GM19328 (cell line): ENCODE data around the gene PIM3.
"Not testable (repeated sequence)": the region's sequence is repeated elsewhere in the genome, so short reads cannot be mapped to it uniquely, and the experiment has no call there.

Experiments used
- ATAC-seq: cut with Tn5 transposase; IDR thresholded peaks from one replicate; pipeline ENCODE4 v1.9.1; 2021; ENCODE audit warnings: mild to moderate bottlenecking, moderate library complexity; ENCODE audit not compliant: unreplicated experiment

PIM3 gene

GRCh38 chr22:49942565-49943404 lies 17.8 kb upstream of the PIM3 start:
- ATAC-seq = no peak

DNA sequence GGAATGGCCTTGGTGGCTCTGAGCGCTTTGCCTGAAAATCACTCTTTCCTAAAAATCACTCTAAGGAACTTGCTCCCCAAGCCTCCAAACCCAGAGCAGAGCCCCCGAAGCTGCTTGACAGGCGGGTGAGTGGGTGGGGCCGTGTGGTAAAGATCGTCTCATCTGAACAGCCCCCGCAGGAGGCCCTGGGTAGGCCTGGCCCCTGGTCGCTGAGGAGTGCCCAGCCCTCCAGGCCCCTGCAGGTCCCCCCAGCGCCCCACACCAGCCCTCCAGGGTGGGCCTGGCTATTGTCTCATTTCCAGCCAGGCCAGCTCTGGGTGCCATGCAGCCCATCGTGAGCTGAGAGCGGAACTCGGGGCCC lies 17.2 kb upstream of the PIM3 start:
- ATAC-seq = no peak

GRCh38 chr22:49943771-49944398 lies 16.7 kb upstream of the PIM3 start:
- ATAC-seq = no peak

DNA sequence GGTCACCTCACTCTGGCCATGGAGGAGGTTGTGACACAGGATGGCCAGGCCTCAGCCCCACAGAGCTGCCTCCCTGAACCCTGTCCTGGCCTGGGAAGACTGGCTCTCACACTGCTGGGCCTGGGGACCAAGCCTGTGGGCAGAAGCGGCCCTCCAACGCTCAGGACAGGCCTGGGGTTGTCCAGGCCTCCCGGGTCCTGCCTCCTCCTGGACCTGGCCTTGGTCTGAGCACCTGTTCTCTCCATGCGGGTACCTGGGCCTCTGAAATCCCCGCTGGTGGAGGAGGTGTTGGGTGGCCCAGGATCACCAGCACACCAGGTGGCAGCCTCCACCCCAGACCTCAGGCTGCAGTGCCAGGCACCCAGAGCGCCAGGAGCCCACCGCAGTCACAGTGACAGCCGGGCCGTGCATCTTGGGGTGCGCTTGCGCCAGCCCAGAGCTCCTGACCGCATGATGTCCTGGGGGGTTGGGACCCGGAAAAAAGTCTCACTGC lies 16.1 kb upstream of the PIM3 start:
- no peak for ATAC-seq

- ATAC-seq = not testable (repeated sequence)
These were observed 15.4 kb upstream of the PIM3 start for GRCh38 chr22:49945042-49945794.

DNA sequence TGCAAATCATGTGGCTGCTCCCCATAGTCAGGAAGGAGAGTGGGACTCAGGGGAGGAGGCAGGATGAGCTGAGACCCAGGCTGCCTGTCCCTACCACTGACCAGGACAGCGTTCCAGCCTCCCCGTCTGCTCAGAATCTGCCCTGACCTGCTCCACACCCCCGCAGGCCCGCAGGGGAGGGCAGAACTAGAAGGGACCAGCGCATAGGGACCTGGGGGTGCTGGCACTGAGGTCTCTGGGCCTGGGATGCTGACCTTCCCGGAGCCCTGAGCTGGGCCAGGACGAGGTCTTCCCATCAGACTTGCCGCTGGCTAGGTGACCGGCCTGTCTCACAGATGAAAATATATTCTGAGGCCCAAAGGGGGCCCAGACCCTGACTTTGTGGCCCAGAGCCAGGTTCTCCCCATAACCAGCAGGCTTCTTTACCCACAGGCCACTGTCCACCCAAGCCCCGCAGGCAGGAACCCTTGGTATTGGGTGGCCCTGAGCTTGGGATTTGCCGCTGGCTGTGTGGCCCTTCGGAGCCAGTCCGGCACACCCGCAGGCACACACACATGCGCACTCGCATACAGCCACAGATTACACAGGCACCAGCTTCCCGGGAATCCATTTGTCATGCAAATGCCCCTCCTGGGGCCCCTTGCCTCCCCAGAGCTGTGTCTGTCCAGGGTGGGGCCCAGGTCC lies 13.8 kb upstream of the PIM3 start:
- no peak for ATAC-seq

DNA sequence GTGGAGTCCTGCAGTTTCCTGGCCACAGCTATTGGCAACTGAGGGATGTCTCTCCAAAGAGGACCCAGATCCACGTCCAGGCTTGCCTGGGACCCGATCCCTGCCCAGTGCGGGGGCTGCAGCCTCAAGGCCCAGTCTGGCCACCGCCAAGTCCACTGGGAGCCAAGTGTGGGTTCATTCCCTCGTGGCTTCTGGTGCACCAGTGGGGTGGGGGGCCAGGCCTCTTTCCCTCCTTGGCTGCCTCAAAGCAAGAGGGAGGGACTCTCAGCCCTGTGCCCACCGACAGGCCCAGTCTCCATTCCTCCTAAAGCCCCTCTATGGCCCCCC lies 13.3 kb upstream of the PIM3 start:
- no peak for ATAC-seq

- no peak for ATAC-seq
These were observed 12.2 kb upstream of the PIM3 start for GRCh38 chr22:49948116-49948957.

GRCh38 chr22:49948958-49949913 lies 11.3 kb upstream of the PIM3 start:
- ATAC-seq = no peak

GRCh38 chr22:49949914-49950292 lies 10.7 kb upstream of the PIM3 start:
- no peak for ATAC-seq

DNA sequence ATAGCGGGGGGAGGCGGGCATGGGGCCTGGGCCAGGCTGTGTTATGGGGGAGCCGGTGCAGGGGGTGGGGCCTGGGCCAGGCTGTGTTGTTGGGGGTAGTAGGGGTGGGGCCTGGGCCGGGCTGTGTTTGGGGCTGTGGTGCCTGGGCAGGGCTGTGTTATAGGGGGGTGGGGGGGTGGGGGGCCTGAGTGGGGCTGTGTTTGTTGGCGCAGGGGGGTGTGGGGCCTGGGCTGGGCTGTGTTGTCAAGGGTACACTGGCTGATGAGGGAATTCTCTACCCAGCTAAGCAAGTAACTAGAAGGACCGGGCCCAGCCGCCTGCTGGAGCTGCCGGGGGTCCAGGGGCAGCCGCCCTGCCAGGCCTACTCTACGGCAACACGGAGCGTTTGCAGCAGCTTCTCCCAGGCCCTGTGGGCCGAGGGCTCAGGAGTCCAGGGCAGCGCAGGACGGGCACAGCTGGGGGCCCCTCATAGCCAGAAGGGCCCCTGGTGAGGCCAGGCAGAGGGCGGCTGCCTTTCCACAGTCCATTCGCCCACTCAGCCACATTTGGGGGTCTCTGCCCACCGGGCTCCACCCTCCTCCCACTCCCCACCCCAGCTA lies 10.1 kb upstream of the PIM3 start:
- no peak for ATAC-seq

- no peak for ATAC-seq
These were observed 9.4 kb upstream of the PIM3 start for GRCh38 chr22:49951000-49951677.

DNA sequence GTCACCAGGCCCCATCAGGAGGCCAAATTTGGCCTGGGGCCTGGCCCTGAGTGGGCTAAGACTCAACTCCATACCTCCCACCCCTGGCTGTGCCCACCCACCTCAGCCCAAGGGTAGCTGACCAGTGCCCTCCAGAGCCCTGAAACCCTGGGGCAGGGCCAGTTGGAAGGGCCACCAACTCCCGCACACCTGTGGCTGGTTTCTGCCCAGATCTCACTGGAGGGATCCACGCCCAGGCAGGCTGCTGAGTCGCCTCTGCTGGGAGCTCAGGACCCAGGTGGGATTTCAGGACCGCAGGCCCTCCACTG lies 8.9 kb upstream of the PIM3 start:
- ATAC-seq = no peak

DNA sequence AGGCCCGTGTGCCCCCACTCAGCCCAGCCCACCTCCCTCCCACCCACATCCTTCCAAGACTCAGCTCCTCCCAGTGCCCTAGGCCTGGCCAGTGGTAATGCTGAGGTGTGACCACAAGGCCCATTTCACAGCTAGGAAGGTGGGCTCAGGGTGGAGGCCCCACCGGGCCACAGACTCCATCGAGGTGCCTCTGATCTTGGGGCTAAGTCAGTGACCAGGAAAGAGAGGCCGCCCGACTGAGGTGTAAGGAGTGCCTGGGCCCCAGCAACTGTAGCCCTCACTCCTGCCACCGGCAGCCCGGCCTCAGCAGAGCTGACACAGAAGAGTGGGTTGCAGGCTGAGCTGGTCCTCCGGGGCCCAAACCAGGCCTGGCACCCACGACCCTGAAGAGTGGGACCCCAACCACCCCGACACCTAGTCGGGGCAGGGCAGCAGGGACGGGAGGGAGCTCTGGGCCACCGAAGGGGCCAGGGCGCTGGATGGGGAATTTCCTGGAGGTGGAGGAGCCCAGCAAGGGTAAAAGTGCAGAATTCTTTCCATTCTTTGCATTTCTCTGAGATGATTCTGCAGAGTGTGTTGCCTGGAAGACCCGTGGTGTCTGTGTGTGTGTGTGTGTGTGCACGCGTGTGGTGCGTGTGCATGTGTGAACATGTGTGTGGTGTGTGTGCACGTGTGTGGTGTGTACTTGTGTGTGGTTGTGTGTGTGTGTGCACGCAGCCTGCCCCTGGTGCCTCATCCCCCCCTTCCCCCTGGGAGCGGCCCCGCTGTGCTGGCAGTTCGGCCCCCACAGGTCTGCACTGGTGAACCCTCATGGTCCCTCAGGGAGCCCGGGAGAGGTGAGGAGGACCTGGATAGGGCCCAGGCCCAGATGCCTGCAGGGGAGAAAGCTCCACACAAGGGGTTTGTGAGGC lies 8.3 kb upstream of the PIM3 start:
- no peak for ATAC-seq

- no peak for ATAC-seq
These were observed 7.4 kb upstream of the PIM3 start for GRCh38 chr22:49953027-49953679.

DNA sequence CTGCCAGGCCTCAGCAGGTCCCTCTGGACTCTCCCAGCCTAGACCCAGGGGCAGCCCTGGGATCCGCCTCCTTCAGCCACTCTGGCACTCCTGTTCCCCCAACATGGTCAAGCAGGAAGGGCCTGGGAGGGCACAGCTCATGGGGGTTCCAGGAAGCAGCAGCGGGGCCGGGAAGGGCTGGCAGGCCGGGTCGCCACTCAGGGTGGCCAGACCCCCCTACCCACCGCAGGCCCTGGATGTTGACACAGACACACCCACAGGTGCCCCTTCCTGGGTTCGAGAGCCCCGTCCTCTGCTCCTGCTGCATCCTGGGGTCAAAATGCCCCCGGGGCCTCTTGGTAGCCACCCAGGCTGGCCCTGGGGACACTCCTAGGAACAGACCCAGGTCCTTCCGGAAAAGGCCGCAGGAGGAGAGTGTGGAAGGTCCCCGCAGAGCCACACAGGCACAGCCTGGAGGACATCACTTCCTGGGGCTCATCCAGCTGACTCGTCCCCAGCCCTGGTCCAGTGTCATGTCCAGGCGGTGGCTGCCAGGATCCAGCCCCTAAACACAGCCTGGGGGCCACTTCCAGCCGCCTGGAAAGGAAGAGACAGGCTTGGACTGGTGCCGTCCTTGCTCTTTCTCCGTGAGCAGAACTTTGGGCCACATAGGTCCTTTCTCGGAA lies 6.8 kb upstream of the PIM3 start:
- ATAC-seq = no peak
